Duodenal mucosa (tissue), 2 donors: ENCODE results near the gene RNLS.
"Not testable (repeated sequence)": the region's sequence is repeated elsewhere in the genome, so short reads cannot be mapped to it uniquely, and the experiment has no call there.

Experiments used
- H3K27ac ChIP-seq: one replicate; pipeline ENCODE4 v1.7.0; 2013; ENCODE audit warnings: low read depth, low read length
- H3K27me3 ChIP-seq, 2 donors: one replicate each; pipeline ENCODE4 v1.7.0; 2013; ENCODE audit warnings: low read length in 2 of 2, control low read depth in 1 of 2; ENCODE audit not compliant: insufficient read depth in 2 of 2, control insufficient read depth in 1 of 2
- H3K36me3 ChIP-seq, 2 donors: one replicate each; pipeline ENCODE4 v1.7.0; 2013; ENCODE audit warnings: low read length in 2 of 2, control low read depth in 1 of 2; ENCODE audit not compliant: insufficient read depth in 2 of 2, control insufficient read depth in 1 of 2
- H3K4me1 ChIP-seq, 2 donors: one replicate each; pipeline ENCODE4 v1.7.0; 2013; ENCODE audit warnings: low read length in 2 of 2, control low read depth in 1 of 2; ENCODE audit not compliant: insufficient read depth in 2 of 2, control insufficient read depth in 1 of 2
- H3K4me3 ChIP-seq, 2 donors: one replicate each; pipeline ENCODE4 v1.7.0; 2013; ENCODE audit warnings: low read length in 2 of 2, low read depth in 1 of 2
- H3K9ac ChIP-seq, 2 donors: one replicate each; pipeline ENCODE4 v1.7.0; 2013; ENCODE audit warnings: low read length in 2 of 2, low read depth in 1 of 2
- H3K9me3 ChIP-seq, 2 donors: one replicate each; pipeline ENCODE4 v1.7.0; 2013; ENCODE audit warnings: low read length in 2 of 2, control low read depth in 1 of 2; ENCODE audit not compliant: control insufficient read depth in 1 of 2

RNLS gene

GRCh38 chr10:88361995-88362807 lies 220.9 kb downstream of the RNLS start:
- H3K27me3 ChIP-seq, result no peaks in the 10 kb centered on the region
- no peak overlapping the region for H3K9ac ChIP-seq
- H3K4me1 ChIP-seq, result peaks cover 0 to 10% of the 10 kb centered on the region in 2 donors
- no peak overlapping the region for H3K4me3 ChIP-seq
- no peaks in the 10 kb centered on the region for H3K9me3 ChIP-seq
- H3K36me3 ChIP-seq, result no peaks in the 10 kb centered on the region
- H3K27ac ChIP-seq, result no peak overlapping the region

- H3K9me3 ChIP-seq, result no peaks in the 10 kb centered on the region
- H3K27ac ChIP-seq, result no peak overlapping the region
- no peaks in the 10 kb centered on the region for H3K27me3 ChIP-seq
- H3K4me3 ChIP-seq, result no peak overlapping the region
- H3K9ac ChIP-seq, result no peak overlapping the region
- no peaks in the 10 kb centered on the region for H3K36me3 ChIP-seq
- peaks cover 0 to 10% of the 10 kb centered on the region in 2 donors for H3K4me1 ChIP-seq
Observed at GRCh38 chr10:88361494-88361893, 221.6 kb downstream of the RNLS start.

DNA sequence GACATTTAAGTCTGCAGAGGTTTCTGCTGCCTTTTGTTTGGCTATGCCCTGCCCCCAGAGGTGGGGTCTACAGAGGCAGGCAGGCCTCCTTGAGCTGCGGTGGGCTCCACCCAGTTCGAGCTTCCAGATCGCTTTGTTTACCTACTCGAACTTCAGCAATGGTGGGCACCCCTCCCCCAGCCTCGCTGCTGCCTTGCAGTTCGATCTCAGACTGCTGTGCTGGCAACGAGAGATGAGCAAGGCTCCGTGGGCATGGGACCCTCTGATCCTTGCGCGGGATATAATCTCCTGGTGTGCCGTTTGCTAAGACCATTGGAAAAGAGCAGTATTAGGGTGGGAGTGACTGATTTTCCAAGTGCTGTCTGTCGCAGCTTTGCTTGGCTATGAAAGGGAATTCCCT lies 227.4 kb downstream of the RNLS start:
- not testable (repeated sequence) for H3K4me3 ChIP-seq, H3K9ac ChIP-seq, H3K27me3 ChIP-seq, H3K9me3 ChIP-seq, H3K4me1 ChIP-seq, H3K27ac ChIP-seq, H3K36me3 ChIP-seq

- Histone ChIP-seq H3K27me3 (no peaks in the 10 kb centered on the region), H3K4me1 (peaks cover 3 to 17% of the 10 kb centered on the region in 2 donors), H3K4me3 (no peak overlapping the region), H3K36me3 (no peaks in the 10 kb centered on the region), H3K27ac (no peak overlapping the region), H3K9ac (no peak overlapping the region), H3K9me3 (no peaks in the 10 kb centered on the region)
Observed at GRCh38 chr10:88347597-88348304, 235.4 kb downstream of the RNLS start.

DNA sequence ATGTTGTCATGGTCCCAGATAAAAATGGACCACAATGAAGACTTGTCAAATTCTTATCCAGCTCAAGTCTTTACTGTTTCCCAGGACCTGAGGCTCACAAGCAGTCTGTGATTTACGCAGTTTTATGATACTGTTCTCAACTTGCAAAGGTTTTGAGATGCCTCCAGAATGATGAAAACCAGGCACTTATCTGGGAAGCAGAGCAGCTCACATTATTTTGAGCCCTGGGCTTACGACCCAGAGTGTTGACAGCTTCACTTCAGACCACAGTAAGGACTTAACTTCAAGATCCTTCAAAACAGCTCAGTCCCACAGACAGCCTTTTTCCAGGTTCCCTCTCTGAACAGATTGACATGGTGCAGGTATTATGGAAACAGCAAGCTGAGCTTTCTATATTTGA lies 236.1 kb downstream of the RNLS start:
- H3K27ac ChIP-seq, result no peak overlapping the region
- H3K27me3 ChIP-seq, result no peaks in the 10 kb centered on the region
- no peaks in the 10 kb centered on the region for H3K36me3 ChIP-seq
- no peaks in the 10 kb centered on the region for H3K9me3 ChIP-seq
- no peak overlapping the region for H3K4me3 ChIP-seq
- peaks cover 3 to 17% of the 10 kb centered on the region in 2 donors for H3K4me1 ChIP-seq
- H3K9ac ChIP-seq, result no peak overlapping the region

DNA sequence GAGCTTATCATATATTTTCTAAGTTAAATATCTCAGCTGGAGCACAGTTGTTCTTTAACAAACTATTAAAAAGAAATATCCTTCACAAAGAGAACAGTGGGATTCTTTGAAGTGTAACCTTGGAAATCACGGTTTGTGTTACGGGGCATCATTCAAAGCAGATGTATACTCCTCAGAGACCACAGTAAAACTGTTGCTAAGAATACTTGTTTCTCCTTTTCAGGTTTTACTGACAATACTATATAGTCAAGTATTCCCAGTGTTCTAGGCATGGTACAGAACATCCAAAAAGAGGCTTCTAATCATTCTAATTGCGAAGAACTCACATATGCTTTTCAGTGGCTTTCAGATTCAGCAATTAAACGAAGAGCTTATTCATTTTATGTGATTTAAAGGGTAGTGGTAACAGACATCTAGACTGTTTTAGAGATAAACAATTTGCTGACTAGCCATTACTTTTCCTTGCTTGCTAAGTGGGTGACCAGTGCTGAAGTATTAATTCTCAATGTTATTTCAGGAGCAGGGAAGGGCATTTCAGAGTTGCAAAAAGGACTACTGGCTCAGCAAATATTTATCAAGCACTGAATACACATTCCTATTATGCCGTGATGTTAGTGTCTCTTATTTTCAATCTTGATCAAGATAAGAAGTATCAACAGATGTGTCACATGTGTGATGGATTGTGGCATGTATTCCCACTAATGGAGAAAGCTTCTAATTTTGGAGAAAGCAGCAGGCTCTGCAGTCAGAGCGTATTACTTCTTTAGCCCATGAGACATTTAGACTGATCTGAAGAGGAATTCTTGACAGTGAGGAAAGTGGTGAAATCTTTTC lies 236.8 kb downstream of the RNLS start:
- H3K27ac ChIP-seq, result no peak overlapping the region
- H3K27me3 ChIP-seq, result no peaks in the 10 kb centered on the region
- no peaks in the 10 kb centered on the region for H3K36me3 ChIP-seq
- H3K4me3 ChIP-seq, result no peak overlapping the region
- peaks cover 3 to 17% of the 10 kb centered on the region in 2 donors for H3K4me1 ChIP-seq
- no peaks in the 10 kb centered on the region for H3K9me3 ChIP-seq
- H3K9ac ChIP-seq, result no peak overlapping the region

DNA sequence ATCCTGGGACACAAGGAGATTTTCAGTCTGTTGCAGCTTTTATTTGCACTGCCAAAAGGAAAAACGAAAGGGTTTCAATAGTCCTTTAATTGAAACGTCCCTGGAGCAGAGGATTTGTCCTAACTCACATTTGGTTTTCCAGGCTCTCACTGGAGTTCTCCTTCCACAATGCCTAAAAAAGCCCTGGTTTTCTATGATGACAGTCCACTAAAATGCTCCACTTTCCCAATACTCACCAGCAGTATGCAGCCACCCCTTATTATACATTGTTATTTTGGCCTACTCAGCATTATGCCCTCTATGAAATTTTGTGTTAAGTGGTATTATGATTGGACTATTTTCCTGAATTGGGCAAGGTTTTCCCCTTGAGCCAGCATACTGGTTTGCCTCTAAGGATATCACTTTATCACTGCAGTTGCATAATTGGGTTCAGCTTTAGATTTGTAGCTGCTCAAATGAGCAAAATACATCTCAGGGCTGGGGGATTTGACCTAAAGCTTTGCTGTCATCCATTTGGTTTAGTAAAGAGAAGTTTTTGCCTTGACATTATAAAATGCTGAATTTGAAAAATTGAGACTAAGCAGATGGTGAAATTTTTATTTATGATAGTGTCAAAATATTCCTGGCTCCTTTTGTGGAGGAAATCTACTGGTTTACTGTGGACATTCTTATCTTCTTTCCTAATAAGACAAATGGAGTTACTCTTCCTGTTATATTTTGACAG lies 239.2 kb downstream of the RNLS start:
- H3K9me3 ChIP-seq, result no peaks in the 10 kb centered on the region
- H3K4me3 ChIP-seq, result no peak overlapping the region
- no peaks in the 10 kb centered on the region for H3K36me3 ChIP-seq
- H3K4me1 ChIP-seq, result peaks cover 3 to 17% of the 10 kb centered on the region in 2 donors
- H3K9ac ChIP-seq, result no peak overlapping the region
- H3K27me3 ChIP-seq, result no peaks in the 10 kb centered on the region
- no peak overlapping the region for H3K27ac ChIP-seq

GRCh38 chr10:88342733-88343310 lies 240.3 kb downstream of the RNLS start:
- H3K4me3 ChIP-seq, result no peak overlapping the region
- H3K27me3 ChIP-seq, result no peaks in the 10 kb centered on the region
- no peaks in the 10 kb centered on the region for H3K36me3 ChIP-seq
- no peak overlapping the region for H3K9ac ChIP-seq
- H3K9me3 ChIP-seq, result no peaks in the 10 kb centered on the region
- no peak overlapping the region for H3K27ac ChIP-seq
- peaks cover 3 to 17% of the 10 kb centered on the region in 2 donors for H3K4me1 ChIP-seq

DNA sequence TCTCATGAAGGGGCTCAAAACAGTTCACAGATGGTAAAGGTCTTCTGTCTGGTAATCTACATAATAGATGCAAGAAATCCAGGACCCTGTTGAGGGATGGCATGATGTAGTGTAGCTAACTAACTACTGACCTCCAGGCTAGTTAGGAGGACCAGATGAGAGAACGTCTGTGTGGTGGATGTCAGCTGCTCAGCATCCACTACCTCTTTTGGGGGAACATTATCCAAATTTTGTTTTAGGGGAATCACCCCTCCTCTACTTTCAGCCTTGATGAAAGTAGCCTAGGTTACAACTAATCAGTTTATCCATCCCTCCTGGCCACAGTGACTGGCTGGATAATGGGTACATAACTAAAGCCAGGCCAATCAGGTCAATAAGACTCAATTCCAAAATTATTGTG lies 246.0 kb downstream of the RNLS start:
- no peak overlapping the region for H3K9ac ChIP-seq
- H3K4me3 ChIP-seq, result no peak overlapping the region
- no peaks in the 10 kb centered on the region for H3K9me3 ChIP-seq
- H3K27ac ChIP-seq, result no peak overlapping the region
- H3K36me3 ChIP-seq, result no peaks in the 10 kb centered on the region
- no peaks in the 10 kb centered on the region for H3K27me3 ChIP-seq
- no peaks in the 10 kb centered on the region for H3K4me1 ChIP-seq
